Neural cell (in vitro differentiated cells): ENCODE results near the gene SIM1. TPM values are rescaled to one million over a fixed set of nuclear protein-coding genes. Genes with fewer than 3 reads are reported as not detected.

ENCODE experiments used
- H2AFZ ChIP-seq: fragments of 200-600, 300-800 bp; sonication (generic), shearing (Covaris generic); 2 replicates; pipeline ENCODE4 v1.6.0; 2014; ENCODE audit warnings: low read depth, mild to moderate bottlenecking, antibody characterized with exemption, low read length, moderate library complexity
- H3F3A ChIP-seq: fragments of 200-600 bp; shearing (Covaris generic); 2 replicates; pipeline ENCODE4 v1.6.1; 2016; ENCODE audit warnings: mild to moderate bottlenecking, moderate library complexity, mixed read lengths, antibody characterized with exemption, low read length; ENCODE audit not compliant: insufficient read depth, poor library complexity, severe bottlenecking
- H3K27ac ChIP-seq: fragments of 200-600, 300-800 bp; sonication (generic), shearing (Covaris generic); 2 replicates; pipeline ENCODE4 v1.5.1; 2014; ENCODE audit warnings: mild to moderate bottlenecking, low read length, moderate library complexity
- H3K27me3 ChIP-seq: fragments of 300-800, 200-600 bp; sonication (generic), shearing (Covaris generic); 2 replicates; pipeline ENCODE4 v1.6.0; 2014; ENCODE audit warnings: mild to moderate bottlenecking, low read depth, low read length, moderate library complexity; ENCODE audit not compliant: insufficient read depth
- H3K36me3 ChIP-seq: fragments of 300-800, 200-600 bp; sonication (generic), shearing (Covaris generic); 2 replicates; pipeline ENCODE4 v1.5.1; 2014; ENCODE audit warnings: mild to moderate bottlenecking, antibody characterized with exemption, low read length, moderate library complexity; ENCODE audit not compliant: insufficient read depth
- H3K4me2 ChIP-seq: fragments of 300-800, 200-600 bp; sonication (generic), shearing (Covaris generic); 2 replicates; pipeline ENCODE4 v1.6.0; 2014; ENCODE audit warnings: mild to moderate bottlenecking, low read length
- H3K4me3 ChIP-seq: fragments of 300-800, 200-600 bp; sonication (generic), shearing (Covaris generic); 2 replicates; pipeline ENCODE4 v1.5.1; 2014; ENCODE audit warnings: mild to moderate bottlenecking, low read length, moderate library complexity
- H3K79me2 ChIP-seq: fragments of 200-600 bp; shearing (Covaris generic); replicated peaks from 2 replicates; pipeline ENCODE4 v1.6.0; 2014; ENCODE audit warnings: mild to moderate bottlenecking, low read length, moderate library complexity; ENCODE audit not compliant: insufficient read depth
- H3K9ac ChIP-seq: fragments of 300-800, 200-600 bp; sonication (generic), shearing (Covaris generic); 2 replicates; pipeline ENCODE4 v1.6.1; 2016; ENCODE audit warnings: mild to moderate bottlenecking, low read length, mixed read lengths
- H3K9me2 ChIP-seq: fragments of 200-600 bp; shearing (Covaris generic); 2 replicates; pipeline ENCODE4 v1.6.1; 2016; ENCODE audit warnings: mild to moderate bottlenecking, low read length, mixed read lengths; ENCODE audit not compliant: insufficient read depth
- H3K9me3 ChIP-seq: fragments of 200-600, 300-800 bp; sonication (generic), shearing (Covaris generic); 2 replicates; pipeline ENCODE4 v1.6.1; 2016; ENCODE audit warnings: mild to moderate bottlenecking, mixed run types, low read length, moderate library complexity, mixed read lengths
- H4K20me1 ChIP-seq: fragments of 200-600 bp; shearing (Covaris generic); 2 replicates; pipeline ENCODE4 v1.6.1; 2016; ENCODE audit warnings: mild to moderate bottlenecking, mixed run types; ENCODE audit not compliant: insufficient read depth
- EP300 ChIP-seq: fragments of 450-650 bp; conservative IDR thresholded peaks from 2 replicates; pipeline ENCODE4 v1.6.1; 2014; ENCODE audit warnings: antibody characterized with exemption, mild to moderate bottlenecking, moderate library complexity; ENCODE audit not compliant: poor library complexity, severe bottlenecking
- EZH2 ChIP-seq: fragments of 200-600, 300-800 bp; shearing (Covaris generic), sonication (generic); IDR thresholded peaks from 2 replicates; pipeline ENCODE4 v1.6.1; 2014; ENCODE audit warnings: antibody characterized with exemption, low read length, borderline replicate concordance, mild to moderate bottlenecking; ENCODE audit not compliant: insufficient read depth, poor library complexity, severe bottlenecking
- MXI1 ChIP-seq: fragments of 450-650 bp; conservative IDR thresholded peaks from 2 replicates; pipeline ENCODE4 v1.6.1; 2014; ENCODE audit warnings: antibody characterized with exemption, mild to moderate bottlenecking; ENCODE audit not compliant: poor library complexity, severe bottlenecking
- RAD21 ChIP-seq: fragments of 450-650 bp; conservative IDR thresholded peaks from 2 replicates; pipeline ENCODE4 v1.6.1; 2014; ENCODE audit warnings: antibody characterized with exemption, mild to moderate bottlenecking, moderate library complexity
- SMC3 ChIP-seq: fragments of 450-650 bp; conservative IDR thresholded peaks from 2 replicates; pipeline ENCODE4 v1.6.1; 2014; ENCODE audit warnings: antibody characterized with exemption, mild to moderate bottlenecking, moderate library complexity; ENCODE audit not compliant: poor library complexity
- TAF1 ChIP-seq: IDR thresholded peaks from 2 replicates; pipeline ENCODE4 v1.6.1; 2012; ENCODE audit warnings: low read depth
- polyA plus RNA-seq: library from polyadenylated mRNA; depleted of rRNA; stranded (reverse); fragments of >200 nt; gene quantifications from 2 replicates; pipeline ENCODE4 v1.2.3, GENCODE V29; 2014
- TF ChIP-seq, protein P1 (sequence below): fragments of 450-650 bp; IDR thresholded peaks from 2 replicates; pipeline ENCODE4 v1.5.1; 2014; ENCODE audit warnings: antibody characterized with exemption, mild to moderate bottlenecking, moderate library complexity; ENCODE audit not compliant: poor library complexity, severe bottlenecking
- TF ChIP-seq, protein P2 (sequence below): IDR thresholded peaks from 2 replicates; pipeline ENCODE4 v1.6.1; 2012; ENCODE audit warnings: borderline replicate concordance

SIM1 gene
- polyA plus RNA-seq, 1 donor from 2014 or later: not detected

DNA sequence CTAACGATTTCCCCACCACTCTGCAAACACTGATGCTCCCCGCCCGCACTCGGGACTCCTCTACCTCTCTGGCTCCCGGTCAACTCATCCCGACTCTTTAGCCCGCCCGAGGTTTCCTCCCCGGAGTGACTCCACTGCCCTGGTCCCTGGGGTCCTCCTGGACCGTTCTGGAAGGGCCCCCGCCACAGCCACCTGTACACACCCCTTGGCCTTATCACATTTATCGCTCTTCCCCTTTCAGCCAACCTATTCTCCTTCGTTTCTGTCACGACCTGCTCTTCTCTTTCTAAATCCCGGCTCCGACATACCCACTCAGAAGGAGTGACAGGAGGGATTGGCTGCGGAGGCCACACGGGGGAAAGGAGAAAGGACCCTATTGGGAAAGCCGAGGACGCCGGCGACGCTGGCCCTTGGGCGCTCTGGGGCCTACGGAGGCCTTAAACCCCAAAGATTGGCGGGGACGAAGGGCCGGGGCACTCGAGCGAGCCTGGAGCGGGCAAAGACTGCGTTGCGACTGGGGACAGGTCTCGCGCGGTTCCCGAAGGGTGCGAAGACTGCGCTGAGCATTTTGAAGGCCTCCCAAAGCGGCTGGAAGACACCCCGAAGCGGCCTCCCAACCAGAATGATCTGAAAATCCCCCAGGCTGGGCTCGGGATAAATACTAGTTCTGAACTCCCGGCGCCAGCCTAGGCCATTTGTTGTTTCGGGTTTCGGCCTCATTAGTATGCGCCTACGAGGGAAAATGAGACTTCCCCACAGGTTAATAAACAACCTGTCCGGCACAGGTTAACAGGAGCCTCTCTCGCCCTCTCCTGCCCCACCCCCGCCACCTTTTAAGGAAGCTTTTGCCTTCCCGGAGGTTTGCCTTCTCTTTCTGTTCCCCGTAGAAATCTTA lies 9.2 kb downstream of the SIM1 start:
- no peaks in the 10 kb centered on the region for H3K36me3 ChIP-seq
- H3F3A ChIP-seq: no peaks in the 10 kb centered on the region
- H3K27me3 ChIP-seq: peaks cover 100% of the 10 kb centered on the region
- no peaks in the 10 kb centered on the region for H3K79me2 ChIP-seq
- H3K4me2 ChIP-seq: no peak overlapping the region
- H3K9ac ChIP-seq: no peak overlapping the region
- H2AFZ ChIP-seq: no peak overlapping the region
- H3K9me2 ChIP-seq: no peaks in the 10 kb centered on the region
- H4K20me1 ChIP-seq: no peaks in the 10 kb centered on the region
- H3K4me3 ChIP-seq: no peak overlapping the region
- TF ChIP-seq TAF1: no peak
- TF ChIP-seq EZH2: peak; percentile 98
- TF ChIP-seq SMC3: no peak
- TF ChIP-seq EP300: no peak
- TF ChIP-seq, protein P1, sequence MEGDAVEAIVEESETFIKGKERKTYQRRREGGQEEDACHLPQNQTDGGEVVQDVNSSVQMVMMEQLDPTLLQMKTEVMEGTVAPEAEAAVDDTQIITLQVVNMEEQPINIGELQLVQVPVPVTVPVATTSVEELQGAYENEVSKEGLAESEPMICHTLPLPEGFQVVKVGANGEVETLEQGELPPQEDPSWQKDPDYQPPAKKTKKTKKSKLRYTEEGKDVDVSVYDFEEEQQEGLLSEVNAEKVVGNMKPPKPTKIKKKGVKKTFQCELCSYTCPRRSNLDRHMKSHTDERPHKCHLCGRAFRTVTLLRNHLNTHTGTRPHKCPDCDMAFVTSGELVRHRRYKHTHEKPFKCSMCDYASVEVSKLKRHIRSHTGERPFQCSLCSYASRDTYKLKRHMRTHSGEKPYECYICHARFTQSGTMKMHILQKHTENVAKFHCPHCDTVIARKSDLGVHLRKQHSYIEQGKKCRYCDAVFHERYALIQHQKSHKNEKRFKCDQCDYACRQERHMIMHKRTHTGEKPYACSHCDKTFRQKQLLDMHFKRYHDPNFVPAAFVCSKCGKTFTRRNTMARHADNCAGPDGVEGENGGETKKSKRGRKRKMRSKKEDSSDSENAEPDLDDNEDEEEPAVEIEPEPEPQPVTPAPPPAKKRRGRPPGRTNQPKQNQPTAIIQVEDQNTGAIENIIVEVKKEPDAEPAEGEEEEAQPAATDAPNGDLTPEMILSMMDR: no peak
- no peak for TF ChIP-seq RAD21
- TF ChIP-seq, protein P2, sequence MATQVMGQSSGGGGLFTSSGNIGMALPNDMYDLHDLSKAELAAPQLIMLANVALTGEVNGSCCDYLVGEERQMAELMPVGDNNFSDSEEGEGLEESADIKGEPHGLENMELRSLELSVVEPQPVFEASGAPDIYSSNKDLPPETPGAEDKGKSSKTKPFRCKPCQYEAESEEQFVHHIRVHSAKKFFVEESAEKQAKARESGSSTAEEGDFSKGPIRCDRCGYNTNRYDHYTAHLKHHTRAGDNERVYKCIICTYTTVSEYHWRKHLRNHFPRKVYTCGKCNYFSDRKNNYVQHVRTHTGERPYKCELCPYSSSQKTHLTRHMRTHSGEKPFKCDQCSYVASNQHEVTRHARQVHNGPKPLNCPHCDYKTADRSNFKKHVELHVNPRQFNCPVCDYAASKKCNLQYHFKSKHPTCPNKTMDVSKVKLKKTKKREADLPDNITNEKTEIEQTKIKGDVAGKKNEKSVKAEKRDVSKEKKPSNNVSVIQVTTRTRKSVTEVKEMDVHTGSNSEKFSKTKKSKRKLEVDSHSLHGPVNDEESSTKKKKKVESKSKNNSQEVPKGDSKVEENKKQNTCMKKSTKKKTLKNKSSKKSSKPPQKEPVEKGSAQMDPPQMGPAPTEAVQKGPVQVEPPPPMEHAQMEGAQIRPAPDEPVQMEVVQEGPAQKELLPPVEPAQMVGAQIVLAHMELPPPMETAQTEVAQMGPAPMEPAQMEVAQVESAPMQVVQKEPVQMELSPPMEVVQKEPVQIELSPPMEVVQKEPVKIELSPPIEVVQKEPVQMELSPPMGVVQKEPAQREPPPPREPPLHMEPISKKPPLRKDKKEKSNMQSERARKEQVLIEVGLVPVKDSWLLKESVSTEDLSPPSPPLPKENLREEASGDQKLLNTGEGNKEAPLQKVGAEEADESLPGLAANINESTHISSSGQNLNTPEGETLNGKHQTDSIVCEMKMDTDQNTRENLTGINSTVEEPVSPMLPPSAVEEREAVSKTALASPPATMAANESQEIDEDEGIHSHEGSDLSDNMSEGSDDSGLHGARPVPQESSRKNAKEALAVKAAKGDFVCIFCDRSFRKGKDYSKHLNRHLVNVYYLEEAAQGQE: no peak
- no peak for TF ChIP-seq MXI1
- H3K9me3 ChIP-seq: no peaks in the 10 kb centered on the region
- no peak overlapping the region for H3K27ac ChIP-seq

DNA sequence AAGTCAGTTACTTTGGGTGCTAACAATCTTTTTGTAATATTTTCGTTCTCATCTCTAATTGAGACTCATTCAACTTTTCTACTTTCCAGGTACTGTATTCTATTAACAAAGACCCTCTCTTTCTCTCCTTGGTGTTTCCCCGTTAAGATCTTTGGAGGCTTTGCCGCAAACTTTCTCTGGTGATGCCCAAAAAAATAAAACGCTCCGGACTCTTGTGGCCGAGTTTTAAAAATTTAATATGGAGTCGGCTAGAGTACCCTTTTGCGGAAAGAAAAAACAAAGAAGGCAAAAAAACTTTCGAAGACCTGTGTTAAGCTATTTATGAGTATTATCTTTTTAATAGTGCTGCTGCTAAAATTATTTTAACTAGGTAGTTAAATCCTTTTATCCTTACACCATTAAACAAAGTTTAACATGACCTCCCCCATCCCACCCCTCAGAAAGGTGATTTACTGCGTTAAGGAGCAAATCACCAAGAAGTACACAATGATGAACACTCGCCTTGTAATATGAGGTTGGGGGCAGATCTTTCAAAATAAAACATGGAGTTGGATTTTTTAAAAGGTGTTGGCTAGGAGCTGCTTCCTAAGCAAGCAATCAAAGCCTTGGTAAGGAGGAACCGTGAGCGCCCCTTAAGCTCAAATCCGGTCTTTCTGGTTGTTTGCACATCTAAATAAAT lies 10.0 kb downstream of the SIM1 start:
- Histone ChIP-seq H3K9me3 (no peaks in the 10 kb centered on the region), H2AFZ (no peak overlapping the region), H3K79me2 (no peaks in the 10 kb centered on the region), H3K27ac (no peak overlapping the region), H3K27me3 (peaks cover 100% of the 10 kb centered on the region), H3K9ac (no peak overlapping the region), H3K4me2 (no peak overlapping the region), H3K36me3 (no peaks in the 10 kb centered on the region), H4K20me1 (no peaks in the 10 kb centered on the region), H3K9me2 (no peaks in the 10 kb centered on the region), H3F3A (no peaks in the 10 kb centered on the region), H3K4me3 (no peak overlapping the region)
- TF ChIP-seq TAF1 (no peak), EP300 (no peak), EZH2 (no peak), RAD21 (no peak)
